MM.1S (cell line): Measurements from ENCODE around the gene EMID1.

ENCODE experiments used
- DNase-seq: peaks from one replicate; pipeline ENCODE4 v3.0.0-alpha.2; 2015
- H2AFZ ChIP-seq: fragments of 300-600 bp; sonication (generic); 2 replicates; pipeline ENCODE4 v1.6.0; 2016; ENCODE audit warnings: antibody characterized with exemption, low read length
- H3F3A ChIP-seq: fragments of 300-600 bp; sonication (generic); 2 replicates; pipeline ENCODE4 v1.6.1; 2016; ENCODE audit warnings: mild to moderate bottlenecking, antibody characterized with exemption, low read length, moderate library complexity, mixed read lengths; ENCODE audit not compliant: insufficient read depth
- H3K27ac ChIP-seq: fragments of 300-600 bp; sonication (generic); 2 replicates; pipeline ENCODE4 v1.5.1; 2016; ENCODE audit warnings: mild to moderate bottlenecking, low read length
- H3K27me3 ChIP-seq: fragments of 300-600 bp; sonication (generic); replicated peaks from 2 replicates; pipeline ENCODE4 v1.6.0; 2016; ENCODE audit warnings: low read length; ENCODE audit not compliant: insufficient read depth
- H3K36me3 ChIP-seq: fragments of 300-600 bp; sonication (generic); replicated peaks from 2 replicates; pipeline ENCODE4 v1.6.1; 2016; ENCODE audit warnings: mild to moderate bottlenecking, low read length, mixed read lengths; ENCODE audit not compliant: insufficient read depth
- H3K4me1 ChIP-seq: fragments of 300-600 bp; sonication (generic); 2 replicates; pipeline ENCODE4 v1.6.1; 2016; ENCODE audit warnings: low read length, mixed read lengths
- H3K4me2 ChIP-seq: fragments of 300-600 bp; sonication (generic); 2 replicates; pipeline ENCODE4 v1.6.0; 2016; ENCODE audit warnings: low read depth, low read length
- H3K4me3 ChIP-seq: fragments of 300-600 bp; sonication (generic); 2 replicates; pipeline ENCODE4 v1.5.1; 2016; ENCODE audit warnings: low read length, mixed read lengths
- H3K79me2 ChIP-seq: fragments of 300-600 bp; sonication (generic); 2 replicates; pipeline ENCODE4 v1.6.1; 2016; ENCODE audit warnings: mixed run types, low read length, mixed read lengths
- H3K9ac ChIP-seq: fragments of 300-600 bp; sonication (generic); 2 replicates; pipeline ENCODE4 v1.6.1; 2016; ENCODE audit warnings: low read length, mixed read lengths
- H3K9me2 ChIP-seq: fragments of 300-600 bp; sonication (generic); replicated peaks from 2 replicates; pipeline ENCODE4 v1.6.1; 2016; ENCODE audit warnings: mild to moderate bottlenecking, low read length, mixed read lengths; ENCODE audit not compliant: insufficient read depth
- H3K9me3 ChIP-seq: fragments of 300-600 bp; sonication (generic); replicated peaks from 2 replicates; pipeline ENCODE4 v1.6.1; 2016; ENCODE audit warnings: mild to moderate bottlenecking, low read length, mixed read lengths; ENCODE audit not compliant: insufficient read depth
- H4K20me1 ChIP-seq: fragments of 300-600 bp; sonication (generic); 2 replicates; pipeline ENCODE4 v1.6.1; 2016; ENCODE audit warnings: mild to moderate bottlenecking, low read length, moderate library complexity, mixed read lengths; ENCODE audit not compliant: insufficient read depth
- EZH2 ChIP-seq: fragments of 300-600 bp; sonication (generic); optimal IDR thresholded peaks from 2 replicates; pipeline ENCODE3; 2017; ENCODE audit warnings: low read depth, mild to moderate bottlenecking, antibody characterized with exemption, low read length, mixed read lengths
- EZH2phosphoT487 ChIP-seq: fragments of 300-600 bp; sonication (generic); IDR thresholded peaks from 2 replicates; pipeline ENCODE4 v1.6.1; 2018; ENCODE audit warnings: antibody characterized with exemption, low read length
- TF ChIP-seq, protein P1 (sequence below): fragments of 300-600 bp; sonication (generic); IDR thresholded peaks from 2 replicates; pipeline ENCODE4 v1.5.1; 2016; ENCODE audit warnings: antibody characterized with exemption, low read length, mixed read lengths

The EMID1 gene

DNA sequence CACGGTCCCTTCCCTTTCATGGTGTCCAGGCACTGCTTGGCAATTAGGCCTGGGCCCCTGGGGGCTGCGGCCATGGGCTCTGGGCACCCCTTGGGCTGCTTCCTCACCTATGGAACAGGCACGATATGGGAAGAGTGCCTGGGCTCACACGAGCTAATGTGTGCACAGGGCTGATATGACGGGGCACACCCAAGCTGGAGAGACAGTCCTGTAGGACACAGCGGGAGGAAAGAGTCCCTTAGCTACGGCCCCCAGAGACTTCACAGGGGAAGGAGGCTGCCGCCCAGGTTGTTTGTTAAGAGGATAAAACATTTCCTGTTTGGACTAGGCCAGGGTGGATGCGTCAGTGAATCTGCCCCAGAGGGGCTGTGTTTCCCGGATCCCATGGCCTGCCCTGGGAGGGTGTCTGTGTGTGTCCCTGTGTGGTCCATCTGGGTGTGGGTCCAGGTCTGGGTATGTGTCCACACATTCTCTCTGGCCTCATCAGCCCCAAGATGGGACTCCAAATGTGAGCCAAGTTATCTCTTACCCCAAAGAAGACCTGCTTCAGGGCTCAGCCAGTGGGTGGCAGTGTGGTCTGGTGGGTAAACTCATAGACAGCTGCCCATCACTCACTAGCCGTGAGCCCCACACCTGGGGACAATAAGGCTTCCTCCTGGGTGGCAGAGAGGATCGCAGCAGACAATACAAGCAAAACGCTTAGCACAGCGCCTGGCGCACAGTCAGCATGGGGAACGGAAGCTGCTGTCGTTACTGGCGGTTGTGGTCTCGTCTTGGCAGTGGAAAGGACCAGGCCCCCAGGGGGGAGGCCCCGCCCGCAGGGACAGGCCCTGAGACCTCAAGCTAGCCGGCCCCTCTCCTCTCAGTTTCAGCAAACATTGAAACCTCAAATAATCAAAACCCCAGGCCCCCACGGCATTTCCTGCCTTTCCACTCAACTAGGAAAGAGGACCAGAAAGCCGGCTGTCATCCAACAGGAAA, 3.2 kb upstream of the EMID1 start:
- H3K36me3 ChIP-seq, result no peaks in the 10 kb centered on the region
- peaks cover 38% of the 10 kb centered on the region for H3F3A ChIP-seq
- no peaks in the 10 kb centered on the region for H4K20me1 ChIP-seq
- DNase-seq, result peak; percentile 99
- H3K27me3 ChIP-seq, result no peaks in the 10 kb centered on the region
- H2AFZ ChIP-seq, result peak overlapping the region; percentile 76
- no peaks in the 10 kb centered on the region for H3K9me2 ChIP-seq
- no peaks in the 10 kb centered on the region for H3K9me3 ChIP-seq
- H3K4me2 ChIP-seq, result peak overlapping the region; percentile 61
- TF ChIP-seq, protein P1, sequence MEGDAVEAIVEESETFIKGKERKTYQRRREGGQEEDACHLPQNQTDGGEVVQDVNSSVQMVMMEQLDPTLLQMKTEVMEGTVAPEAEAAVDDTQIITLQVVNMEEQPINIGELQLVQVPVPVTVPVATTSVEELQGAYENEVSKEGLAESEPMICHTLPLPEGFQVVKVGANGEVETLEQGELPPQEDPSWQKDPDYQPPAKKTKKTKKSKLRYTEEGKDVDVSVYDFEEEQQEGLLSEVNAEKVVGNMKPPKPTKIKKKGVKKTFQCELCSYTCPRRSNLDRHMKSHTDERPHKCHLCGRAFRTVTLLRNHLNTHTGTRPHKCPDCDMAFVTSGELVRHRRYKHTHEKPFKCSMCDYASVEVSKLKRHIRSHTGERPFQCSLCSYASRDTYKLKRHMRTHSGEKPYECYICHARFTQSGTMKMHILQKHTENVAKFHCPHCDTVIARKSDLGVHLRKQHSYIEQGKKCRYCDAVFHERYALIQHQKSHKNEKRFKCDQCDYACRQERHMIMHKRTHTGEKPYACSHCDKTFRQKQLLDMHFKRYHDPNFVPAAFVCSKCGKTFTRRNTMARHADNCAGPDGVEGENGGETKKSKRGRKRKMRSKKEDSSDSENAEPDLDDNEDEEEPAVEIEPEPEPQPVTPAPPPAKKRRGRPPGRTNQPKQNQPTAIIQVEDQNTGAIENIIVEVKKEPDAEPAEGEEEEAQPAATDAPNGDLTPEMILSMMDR, result peak; percentile 88
- no peak for TF ChIP-seq EZH2
- H3K4me3 ChIP-seq, result no peak overlapping the region; the same call in 1 of the 2 replicates
- peaks cover 57% of the 10 kb centered on the region for H3K4me1 ChIP-seq
- peaks cover 11% of the 10 kb centered on the region for H3K79me2 ChIP-seq
- H3K9ac ChIP-seq, result peak overlapping the region; percentile 58
- peak overlapping the region; percentile 91 for H3K27ac ChIP-seq

DNA sequence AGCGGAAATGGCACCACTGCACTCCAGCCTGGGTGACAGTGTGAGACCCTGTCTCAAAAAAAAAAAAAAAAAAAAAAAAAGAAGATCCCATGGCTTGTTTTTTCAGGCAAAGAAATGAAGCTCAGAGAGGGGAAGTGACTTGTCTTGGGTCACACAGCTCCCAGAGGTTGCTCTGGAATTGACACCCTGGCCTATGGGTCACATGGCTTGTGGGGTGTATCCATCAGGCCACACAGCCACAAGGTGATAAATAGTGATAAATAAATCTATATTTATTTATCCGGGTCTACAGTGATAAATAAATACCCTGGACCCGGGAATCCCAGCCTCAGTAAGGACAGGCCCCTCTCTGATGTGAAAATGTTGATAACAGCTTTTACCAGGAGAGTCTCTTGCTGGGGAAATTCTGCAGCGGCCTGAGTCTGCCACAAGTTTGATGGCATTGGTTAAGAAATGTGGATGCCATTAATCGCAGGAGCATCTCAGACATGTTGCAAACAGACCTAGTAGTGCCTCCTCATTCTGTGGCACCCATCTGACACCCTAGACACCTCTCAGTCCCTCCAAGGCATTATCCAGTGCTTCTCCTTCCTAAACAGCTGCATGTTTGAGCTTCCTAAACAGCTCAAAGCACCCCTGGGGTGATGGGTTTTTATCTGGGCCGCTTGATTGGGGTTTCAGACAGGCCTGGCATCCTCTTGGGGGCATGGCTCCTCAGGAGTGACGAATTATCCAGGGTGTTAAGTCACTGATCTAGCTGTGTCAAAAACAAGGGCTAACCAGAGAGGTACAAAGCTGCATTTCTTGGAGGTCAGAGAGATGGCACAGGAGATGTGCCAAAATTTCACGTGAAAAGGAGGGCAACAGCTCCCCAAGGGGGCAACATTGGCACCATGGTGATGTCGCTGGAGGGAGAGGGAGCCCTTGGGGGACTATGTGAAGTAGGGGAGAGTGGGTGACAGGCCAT, 1.9 kb upstream of the EMID1 start:
- Histone ChIP-seq H3F3A (peaks cover 38% of the 10 kb centered on the region), H3K79me2 (peaks cover 11% of the 10 kb centered on the region), H3K36me3 (no peaks in the 10 kb centered on the region), H3K4me3 (no peak overlapping the region), H3K27me3 (no peaks in the 10 kb centered on the region), H2AFZ (no peak overlapping the region), H3K4me2 (peak overlapping the region; percentile 48; the same call in 1 of the 2 replicates), H3K27ac (peak overlapping the region; percentile 91; the same call in 1 of the 2 replicates), H3K9ac (no peak overlapping the region; the same call in 1 of the 2 replicates), H4K20me1 (no peaks in the 10 kb centered on the region), H3K9me3 (no peaks in the 10 kb centered on the region), H3K4me1 (peaks cover 62% of the 10 kb centered on the region), H3K9me2 (no peaks in the 10 kb centered on the region)
- peak; percentile 10 for DNase-seq
- TF ChIP-seq, protein P1, result no peak
- no peak for TF ChIP-seq EZH2
- TF ChIP-seq EZH2phosphoT487, result no peak

DNA sequence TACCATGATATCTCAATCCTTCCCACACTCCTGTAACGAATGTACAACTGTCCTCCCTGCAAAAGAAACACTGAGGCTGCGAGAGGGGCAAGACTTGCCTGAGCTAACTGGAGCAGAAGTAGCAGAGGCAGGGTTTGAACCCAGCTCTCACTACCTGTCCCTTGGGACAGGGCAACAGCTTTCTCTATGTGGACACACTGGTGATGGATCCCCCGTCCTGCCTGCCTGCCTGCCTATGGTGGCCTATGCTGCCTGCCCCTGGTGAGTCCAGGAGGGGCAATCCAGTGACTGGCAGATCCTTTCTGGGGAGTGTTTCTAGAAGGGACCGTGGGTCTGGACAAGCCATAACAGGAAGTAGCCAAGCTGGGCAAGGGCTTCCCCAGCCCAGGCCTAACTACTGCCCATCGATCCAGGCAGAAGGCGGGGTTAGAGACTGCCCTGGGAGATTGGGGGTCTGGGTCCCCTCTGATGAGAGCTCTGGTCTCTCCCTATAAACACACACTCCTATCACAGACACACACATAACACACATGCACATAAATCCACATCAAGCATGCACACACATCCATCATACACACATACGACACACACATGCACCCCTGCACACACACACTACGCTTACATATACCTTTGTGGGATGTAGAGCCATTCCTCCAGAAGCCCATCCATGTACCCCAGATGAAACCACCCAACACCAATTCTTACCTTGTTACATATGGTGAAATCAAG, 1.1 kb upstream of the EMID1 start:
- Histone ChIP-seq H3K27ac (peak overlapping the region; percentile 91; the same call in 1 of the 2 replicates), H3K9ac (no peak overlapping the region), H3K9me2 (no peaks in the 10 kb centered on the region), H3K27me3 (no peaks in the 10 kb centered on the region), H4K20me1 (no peaks in the 10 kb centered on the region), H3K4me3 (0 out of 2 replicates have a peak overlapping the region, but pooled peaks have one; percentile 57), H3K9me3 (no peaks in the 10 kb centered on the region), H2AFZ (no peak overlapping the region), H3K79me2 (peaks cover 11% of the 10 kb centered on the region), H3K4me2 (peak overlapping the region; percentile 67; the same call in 1 of the 2 replicates), H3F3A (peaks cover 38% of the 10 kb centered on the region), H3K36me3 (no peaks in the 10 kb centered on the region), H3K4me1 (peaks cover 61% of the 10 kb centered on the region)
- no peak for DNase-seq
- TF ChIP-seq, protein P1, result no peak
- no peak for TF ChIP-seq EZH2
- TF ChIP-seq EZH2phosphoT487, result no peak
